ENCODE data around the gene RNF113B.

Gene RNF113B

GRCh38 chr13:98203646-98204326, 26.7 kb upstream of the RNF113B start:
- DNase-seq = no peak

GRCh38 chr13:98201984-98202383, 24.9 kb upstream of the RNF113B start:
- no peak for DNase-seq

- DNase-seq = no peak
These were observed 24.1 kb upstream of the RNF113B start for GRCh38 chr13:98201189-98201588.

GRCh38 chr13:98200211-98200878, 23.3 kb upstream of the RNF113B start:
- DNase-seq = no peak

GRCh38 chr13:98199480-98199879, 22.4 kb upstream of the RNF113B start:
- DNase-seq = no peak

GRCh38 chr13:98198683-98199082, 21.6 kb upstream of the RNF113B start:
- DNase-seq = no peak

GRCh38 chr13:98195054-98195791, 18.2 kb upstream of the RNF113B start:
- DNase-seq = no peak

GRCh38 chr13:98192008-98192407, 14.9 kb upstream of the RNF113B start:
- no peak for DNase-seq

- no peak for DNase-seq
These were observed 13.9 kb upstream of the RNF113B start for GRCh38 chr13:98190889-98191444.

GRCh38 chr13:98189841-98190505, 12.9 kb upstream of the RNF113B start:
- DNase-seq = no peak

- no peak for DNase-seq
These were observed 11.6 kb upstream of the RNF113B start for GRCh38 chr13:98188544-98189166.

GRCh38 chr13:98187965-98188261, 10.8 kb upstream of the RNF113B start:
- no peak for DNase-seq

- DNase-seq = no peak
These were observed 10.3 kb upstream of the RNF113B start for GRCh38 chr13:98187155-98187964.

- no peak for DNase-seq
These were observed 7.7 kb upstream of the RNF113B start for GRCh38 chr13:98184792-98185191.

- no peak for DNase-seq
These were observed 5.5 kb upstream of the RNF113B start for GRCh38 chr13:98182589-98182988.

- no peak for DNase-seq
These were observed 5.1 kb upstream of the RNF113B start for GRCh38 chr13:98182153-98182552.

- no peak for DNase-seq
These were observed 4.2 kb upstream of the RNF113B start for GRCh38 chr13:98181111-98181815.

- DNase-seq = no peak
These were observed 3.0 kb upstream of the RNF113B start for GRCh38 chr13:98180092-98180491.

- DNase-seq = no peak
These were observed 1.2 kb downstream of the RNF113B start for GRCh38 chr13:98175823-98176222.

GRCh38 chr13:98175043-98175442, 2.0 kb downstream of the RNF113B start:
- DNase-seq = no peak

- no peak for DNase-seq
These were observed 2.8 kb downstream of the RNF113B start for GRCh38 chr13:98174307-98174706.

Measured in NCI-H1048 (cell line).